Thoracic aorta (tissue), 2 donors: ENCODE measurements around the gene OR7G2. TPM values are rescaled to one million over a fixed set of nuclear protein-coding genes. Genes with fewer than 3 reads are reported as not detected.

Source experiments
- ATAC-seq: fragments of 150-250 bp; one replicate; pipeline ENCODE4 v1.8.0; 2017; ENCODE audit warnings: low read depth; ENCODE audit not compliant: insufficient number of reproducible peaks, low FRiP score
- DNase-seq: peaks from one replicate; pipeline ENCODE4 v3.0.0-alpha.2; 2020; ENCODE audit warnings: low spot score
- H3K27ac ChIP-seq, 2 donors: fragments of 200-600 bp; sonication (generic); 1 replicate in 1 of 2; 2 replicates in 1 of 2; pipeline ENCODE4 v1.5.1; 2016; ENCODE audit warnings: mild to moderate bottlenecking in 2 of 2, moderate library complexity in 2 of 2
- H3K27me3 ChIP-seq: fragments of 200-600 bp; sonication (generic); replicated peaks from 2 replicates; pipeline ENCODE4 v1.6.0; 2016; ENCODE audit warnings: mild to moderate bottlenecking; ENCODE audit not compliant: insufficient read depth
- H3K36me3 ChIP-seq: fragments of 200-600 bp; sonication (generic); one replicate; pipeline ENCODE4 v1.5.1; 2016
- H3K4me1 ChIP-seq, 2 donors: fragments of 200-600 bp; sonication (generic); 1 replicate in 1 of 2; 2 replicates in 1 of 2; pipeline versions ENCODE4 v1.5.1 to v1.6.0; 2016; ENCODE audit warnings: low read depth in 2 of 2, mild to moderate bottlenecking in 1 of 2; ENCODE audit not compliant: control insufficient read depth in 1 of 2
- H3K4me3 ChIP-seq: fragments of 200-600 bp; sonication (generic); 2 replicates; pipeline ENCODE4 v1.5.1; 2016; ENCODE audit warnings: mild to moderate bottlenecking
- H3K9me3 ChIP-seq: fragments of 200-600 bp; sonication (generic); 2 replicates; pipeline ENCODE4 v1.5.1; 2016
- total RNA-seq, 2 donors: library from RNA; depleted of rRNA; stranded (reverse); fragments of >200 nt; gene quantifications; one replicate each; pipeline versions ENCODE4 v1.1.0 to v1.2.3, GENCODE V29; 2016
- TF ChIP-seq, protein P1 (sequence below): fragments of 200-600 bp; sonication (generic); IDR thresholded peaks from one replicate; pipeline ENCODE4 v1.5.1; 2019; ENCODE audit warnings: antibody characterized with exemption

OR7G2 gene
- total RNA-seq, 2 donors from 2014 or later: not detected

DNA sequence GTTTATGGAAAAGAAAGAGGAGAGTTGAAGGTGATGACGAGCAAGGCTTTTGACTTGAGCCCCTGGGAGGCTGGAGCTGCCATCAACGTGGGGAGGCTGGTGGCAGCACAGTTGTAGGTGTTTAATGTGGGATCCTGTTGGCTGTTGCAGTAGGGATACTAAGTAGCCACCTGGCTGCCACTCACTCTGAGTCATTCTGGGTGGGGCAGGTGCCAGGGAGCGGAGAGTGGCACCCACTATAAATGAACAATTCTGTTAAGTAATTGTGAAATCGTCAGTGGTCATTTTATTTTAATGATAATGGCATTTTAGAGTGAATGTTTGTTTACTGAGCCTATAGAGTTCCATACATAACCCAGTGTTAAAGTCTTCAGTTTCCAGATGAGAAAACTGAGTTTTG is 42.7 kb upstream of the OR7G2 start:
- H3K27me3 ChIP-seq: no peaks in the 10 kb centered on the region
- DNase-seq: no peak
- no peak overlapping the region for H3K27ac ChIP-seq
- peaks cover 33% of the 10 kb centered on the region for H3K9me3 ChIP-seq
- no peaks in the 10 kb centered on the region for H3K4me1 ChIP-seq
- TF ChIP-seq, protein P1, sequence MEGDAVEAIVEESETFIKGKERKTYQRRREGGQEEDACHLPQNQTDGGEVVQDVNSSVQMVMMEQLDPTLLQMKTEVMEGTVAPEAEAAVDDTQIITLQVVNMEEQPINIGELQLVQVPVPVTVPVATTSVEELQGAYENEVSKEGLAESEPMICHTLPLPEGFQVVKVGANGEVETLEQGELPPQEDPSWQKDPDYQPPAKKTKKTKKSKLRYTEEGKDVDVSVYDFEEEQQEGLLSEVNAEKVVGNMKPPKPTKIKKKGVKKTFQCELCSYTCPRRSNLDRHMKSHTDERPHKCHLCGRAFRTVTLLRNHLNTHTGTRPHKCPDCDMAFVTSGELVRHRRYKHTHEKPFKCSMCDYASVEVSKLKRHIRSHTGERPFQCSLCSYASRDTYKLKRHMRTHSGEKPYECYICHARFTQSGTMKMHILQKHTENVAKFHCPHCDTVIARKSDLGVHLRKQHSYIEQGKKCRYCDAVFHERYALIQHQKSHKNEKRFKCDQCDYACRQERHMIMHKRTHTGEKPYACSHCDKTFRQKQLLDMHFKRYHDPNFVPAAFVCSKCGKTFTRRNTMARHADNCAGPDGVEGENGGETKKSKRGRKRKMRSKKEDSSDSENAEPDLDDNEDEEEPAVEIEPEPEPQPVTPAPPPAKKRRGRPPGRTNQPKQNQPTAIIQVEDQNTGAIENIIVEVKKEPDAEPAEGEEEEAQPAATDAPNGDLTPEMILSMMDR: no peak
- H3K4me3 ChIP-seq: no peak overlapping the region
- no peak for ATAC-seq
- peaks cover 20% of the 10 kb centered on the region for H3K36me3 ChIP-seq

DNA sequence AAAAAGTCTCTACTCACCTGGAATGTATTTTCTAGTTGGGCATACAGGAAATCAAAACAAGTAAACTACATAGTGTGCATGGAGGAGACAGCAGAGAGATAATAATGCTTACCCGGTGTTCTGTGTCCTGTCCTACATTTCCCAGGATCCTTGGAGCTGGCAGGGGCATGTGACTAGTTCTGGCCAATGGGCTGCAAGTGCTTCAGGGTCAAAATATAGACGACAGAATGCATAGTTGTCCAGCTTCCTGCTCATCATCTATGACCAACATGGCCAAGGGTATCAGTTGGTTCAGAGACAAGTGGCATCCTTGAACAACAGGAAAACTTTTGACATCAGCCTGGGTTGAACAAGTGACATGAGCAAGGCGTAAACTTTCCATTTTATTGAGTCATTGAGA is 41.4 kb upstream of the OR7G2 start:
- Histone ChIP-seq H3K4me1 (no peaks in the 10 kb centered on the region), H3K9me3 (peaks cover 29% of the 10 kb centered on the region), H3K27ac (no peak overlapping the region), H3K36me3 (peaks cover 17% of the 10 kb centered on the region), H3K4me3 (no peak overlapping the region), H3K27me3 (no peaks in the 10 kb centered on the region)
- TF ChIP-seq, protein P1: no peak
- ATAC-seq (no peak), DNase-seq (no peak)

DNA sequence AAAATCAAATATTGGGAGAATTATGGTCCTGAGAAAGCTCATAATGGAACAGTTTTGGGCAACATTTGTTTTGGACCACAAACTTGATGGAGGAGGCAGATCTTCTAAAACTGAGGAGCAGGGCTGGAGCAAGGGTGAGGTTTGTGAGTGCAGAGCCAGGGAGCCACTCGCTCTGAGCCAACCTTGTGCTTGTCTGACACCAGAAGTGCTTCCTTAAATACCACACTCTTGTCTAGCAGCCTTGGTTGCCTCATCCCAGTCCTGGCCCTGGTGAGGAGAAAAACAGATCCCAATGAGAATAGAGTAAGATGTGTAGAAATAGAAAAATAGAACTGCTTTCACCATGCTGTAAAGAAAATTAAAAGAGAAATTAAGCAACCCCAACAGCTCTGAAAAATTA is 39.6 kb upstream of the OR7G2 start:
- Histone ChIP-seq H3K9me3 (peaks cover 16% of the 10 kb centered on the region), H3K27me3 (no peaks in the 10 kb centered on the region), H3K4me1 (peaks cover 4 to 9% of the 10 kb centered on the region in 2 donors), H3K27ac (no peak overlapping the region), H3K4me3 (no peak overlapping the region), H3K36me3 (peaks cover 8% of the 10 kb centered on the region)
- DNase-seq (no peak), ATAC-seq (no peak)
- TF ChIP-seq, protein P1: no peak

DNA sequence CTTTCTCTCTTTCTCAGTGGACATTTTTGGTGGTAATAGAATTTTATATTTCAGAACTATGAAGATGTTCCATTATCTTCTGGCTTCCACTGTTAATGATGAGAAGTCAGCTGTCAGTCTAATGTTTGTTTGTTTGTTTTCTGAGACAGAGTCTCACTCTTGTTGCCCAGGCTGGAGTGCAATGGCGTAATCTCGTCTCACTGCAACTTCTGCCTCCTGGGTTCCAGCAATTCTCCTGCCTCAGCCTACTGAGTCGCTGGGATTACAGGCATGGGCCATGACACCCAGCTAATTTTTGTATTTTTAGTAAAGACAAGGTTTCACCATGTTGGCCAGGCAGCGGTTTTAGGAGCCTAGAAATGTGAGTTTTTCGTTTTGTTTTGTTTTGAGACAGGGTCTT is 37.6 kb upstream of the OR7G2 start:
- Histone ChIP-seq H3K9me3 (peaks cover 11% of the 10 kb centered on the region), H3K4me1 (peaks cover 14 to 20% of the 10 kb centered on the region in 2 donors), H3K27me3 (no peaks in the 10 kb centered on the region), H3K36me3 (peaks cover 8% of the 10 kb centered on the region), H3K4me3 (no peak overlapping the region), H3K27ac (no peak overlapping the region)
- no peak for ATAC-seq
- TF ChIP-seq, protein P1: no peak
- DNase-seq: no peak

DNA sequence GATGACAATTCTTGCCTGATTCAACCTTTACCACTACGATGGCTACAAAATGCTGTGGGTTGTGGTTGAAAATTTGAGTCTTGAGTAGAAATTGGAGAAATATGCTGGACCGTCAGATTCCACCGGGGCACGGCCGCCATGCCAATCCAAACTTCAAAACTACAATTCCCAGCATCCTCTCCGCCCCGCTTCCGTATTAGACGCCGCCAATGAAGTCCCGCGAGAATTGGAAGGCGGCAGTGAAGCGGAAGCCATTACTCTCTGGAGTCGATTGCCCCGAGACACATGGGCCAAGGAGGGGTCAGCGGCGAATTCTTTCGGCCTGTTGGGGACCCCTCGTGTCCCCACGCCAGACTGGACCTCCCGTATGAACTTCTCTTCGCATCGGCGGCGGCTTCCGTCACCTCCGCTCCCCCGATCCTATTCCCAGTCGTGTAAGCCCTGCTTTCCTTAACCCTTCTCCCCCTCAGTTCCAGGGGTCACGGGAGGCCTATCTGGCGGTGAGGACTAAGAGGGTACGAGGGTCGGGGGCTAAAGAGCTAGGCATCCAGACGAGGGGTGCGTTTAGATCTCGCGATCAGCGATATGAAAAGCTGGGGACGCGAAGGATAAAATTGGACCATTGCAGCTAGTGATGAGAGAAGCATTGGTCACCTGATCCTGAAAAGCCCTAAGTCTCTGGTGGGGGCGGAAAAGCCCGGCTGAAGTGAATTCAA is 33.0 kb upstream of the OR7G2 start, which contains the start of gene ZNF317:
Gene ZNF317 (plus strand): TSS at position 239 of the 716 bp plus-strand sequence. CDS start 15,620 bp downstream, outside the sequence.
- DNase-seq: peak; percentile 94
- peaks cover 8% of the 10 kb centered on the region for H3K9me3 ChIP-seq
- peak; percentile 96 for ATAC-seq
- peaks cover 14 to 23% of the 10 kb centered on the region in 2 donors for H3K4me1 ChIP-seq
- TF ChIP-seq, protein P1: no peak
- H3K27ac ChIP-seq: peak within 1 kb of the TSS; percentile 75 to 86
- H3K27me3 ChIP-seq: no peaks in the 10 kb centered on the region
- H3K4me3 ChIP-seq: peak within 1 kb of the TSS; percentile 92
- no peaks in the 10 kb centered on the region for H3K36me3 ChIP-seq
